ENCODE results near the gene ABLIM3. TPM values are rescaled to one million over a fixed set of nuclear protein-coding genes. Genes with fewer than 3 reads are reported as not detected.
"Not testable (repeated sequence)": the region's sequence is repeated elsewhere in the genome, so short reads cannot be mapped to it uniquely, and the experiment has no call there.

The ABLIM3 gene
- total and polyA plus RNA-seq, 10 of the 15 experiments (the other 5 are each of a cell fraction or from before 2014, with no cell fraction given), result 0.03 TPM; not detected in 9

DNA sequence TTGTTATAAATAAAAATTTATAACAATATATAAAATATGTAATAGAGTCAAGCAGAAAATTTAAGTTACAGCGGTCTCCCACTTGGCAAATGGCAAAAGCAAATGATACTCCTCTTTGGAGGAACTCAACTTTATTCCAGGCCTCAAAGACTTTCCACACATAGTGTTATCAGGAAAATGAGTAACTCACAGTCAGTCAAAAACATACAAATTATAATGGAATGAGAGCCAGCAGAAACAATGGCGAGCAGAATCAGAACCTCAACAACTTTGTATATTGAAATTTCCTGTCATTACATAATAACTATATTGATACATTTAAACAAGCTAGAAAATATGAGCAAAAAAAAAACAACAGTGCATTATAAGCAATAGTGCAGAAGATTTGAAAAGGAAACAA lies 45.2 kb downstream of the ABLIM3 start (continued):
- TF ChIP-seq, protein P1, sequence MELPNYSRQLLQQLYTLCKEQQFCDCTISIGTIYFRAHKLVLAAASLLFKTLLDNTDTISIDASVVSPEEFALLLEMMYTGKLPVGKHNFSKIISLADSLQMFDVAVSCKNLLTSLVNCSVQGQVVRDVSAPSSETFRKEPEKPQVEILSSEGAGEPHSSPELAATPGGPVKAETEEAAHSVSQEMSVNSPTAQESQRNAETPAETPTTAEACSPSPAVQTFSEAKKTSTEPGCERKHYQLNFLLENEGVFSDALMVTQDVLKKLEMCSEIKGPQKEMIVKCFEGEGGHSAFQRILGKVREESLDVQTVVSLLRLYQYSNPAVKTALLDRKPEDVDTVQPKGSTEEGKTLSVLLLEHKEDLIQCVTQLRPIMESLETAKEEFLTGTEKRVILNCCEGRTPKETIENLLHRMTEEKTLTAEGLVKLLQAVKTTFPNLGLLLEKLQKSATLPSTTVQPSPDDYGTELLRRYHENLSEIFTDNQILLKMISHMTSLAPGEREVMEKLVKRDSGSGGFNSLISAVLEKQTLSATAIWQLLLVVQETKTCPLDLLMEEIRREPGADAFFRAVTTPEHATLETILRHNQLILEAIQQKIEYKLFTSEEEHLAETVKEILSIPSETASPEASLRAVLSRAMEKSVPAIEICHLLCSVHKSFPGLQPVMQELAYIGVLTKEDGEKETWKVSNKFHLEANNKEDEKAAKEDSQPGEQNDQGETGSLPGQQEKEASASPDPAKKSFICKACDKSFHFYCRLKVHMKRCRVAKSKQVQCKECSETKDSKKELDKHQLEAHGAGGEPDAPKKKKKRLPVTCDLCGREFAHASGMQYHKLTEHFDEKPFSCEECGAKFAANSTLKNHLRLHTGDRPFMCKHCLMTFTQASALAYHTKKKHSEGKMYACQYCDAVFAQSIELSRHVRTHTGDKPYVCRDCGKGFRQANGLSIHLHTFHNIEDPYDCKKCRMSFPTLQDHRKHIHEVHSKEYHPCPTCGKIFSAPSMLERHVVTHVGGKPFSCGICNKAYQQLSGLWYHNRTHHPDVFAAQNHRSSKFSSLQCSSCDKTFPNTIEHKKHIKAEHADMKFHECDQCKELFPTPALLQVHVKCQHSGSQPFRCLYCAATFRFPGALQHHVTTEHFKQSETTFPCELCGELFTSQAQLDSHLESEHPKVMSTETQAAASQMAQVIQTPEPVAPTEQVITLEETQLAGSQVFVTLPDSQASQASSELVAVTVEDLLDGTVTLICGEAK (IDR thresholded peaks at IDR 0.05; ENCODE audit: borderline replicate concordance), result no peak
- TF ChIP-seq BRCA1 (IDR thresholded peaks at IDR 0.05; ENCODE audit: low read depth, low read length), result no peak
- TF ChIP-seq JUND (IDR thresholded peaks at IDR 0.05; ENCODE audit: low read depth, low read length), result no peak
- no peak for TF ChIP-seq MTA3 (IDR thresholded peaks at IDR 0.05; ENCODE audit: borderline replicate concordance, low read length)
- TF ChIP-seq SMARCA5 (IDR thresholded peaks at IDR 0.05), result no peak
- TF ChIP-seq EP300 (IDR thresholded peaks at IDR 0.05; ENCODE audit: borderline replicate concordance in 1 of 2, control insufficient read depth in 1 of 2, low read depth in 2 of 2, low read length in 2 of 2), result no peak
- no peak for TF ChIP-seq SIN3A (IDR thresholded peaks at IDR 0.05; ENCODE audit: low read depth, low read length)

DNA sequence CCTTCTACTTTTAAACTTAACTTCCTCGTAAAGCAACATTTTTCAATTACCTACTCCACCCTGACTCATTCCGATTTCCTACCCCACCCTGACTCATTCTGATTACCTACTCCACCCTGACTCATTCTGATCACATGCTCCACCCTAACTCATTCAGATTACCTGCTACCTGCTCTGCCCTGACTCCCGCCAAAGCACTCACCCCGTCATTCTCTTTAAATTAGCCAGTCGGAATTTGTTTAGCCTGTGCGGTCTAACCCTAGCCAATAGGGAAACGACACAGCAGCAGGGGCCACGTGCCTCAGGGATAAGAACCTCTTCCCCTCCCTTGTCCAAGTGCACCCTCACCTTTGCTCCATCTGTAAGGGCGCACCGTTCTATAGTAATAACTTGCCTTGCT lies 46.3 kb downstream of the ABLIM3 start:
- H3K27me3 ChIP-seq (replicated peaks in 1 of 2; ENCODE audit: control insufficient read depth in 2 of 2, insufficient read depth in 2 of 2, low read length in 1 of 2); H3K27ac ChIP-seq (ENCODE audit: control insufficient read depth, insufficient read depth); H4K20me1 ChIP-seq (ENCODE audit: control insufficient read depth, insufficient read depth); in situ Hi-C loops (cut with MboI); H2AFZ ChIP-seq (ENCODE audit: control insufficient read depth, low read depth, low read length); POLR2A ChIA-PET; ATAC-seq; H3K36me3 ChIP-seq (ENCODE audit: control insufficient read depth in 2 of 2, insufficient read depth in 2 of 2, low read length in 1 of 2); H3K4me2 ChIP-seq (ENCODE audit: control insufficient read depth, insufficient read depth); CTCF ChIA-PET; H3K9me3 ChIP-seq (replicated peaks; ENCODE audit: control insufficient read depth, insufficient read depth, low read length); H3K9ac ChIP-seq (ENCODE audit: control insufficient read depth, insufficient read depth, low read length); BruUV-seq (replicated peaks); H3K79me2 ChIP-seq (ENCODE audit: control insufficient read depth, insufficient read depth, low read length); DNase-seq (ENCODE audit: low read depth, low spot score); H3K4me3 ChIP-seq; FAIRE-seq; RAD21 ChIA-PET (ENCODE audit: unreplicated experiment); SMC1A ChIA-PET (ENCODE audit: uncharacterized antibody, unreplicated experiment); intact Hi-C loops (cut with micrococcal nuclease; ENCODE audit: unreplicated experiment); H3K4me1 ChIP-seq (ENCODE audit: control insufficient read depth, insufficient read depth, low read length): not testable (repeated sequence)
- 37% methylated on average over 10 of the region's 10 CpGs for WGBS (ENCODE audit: insufficient coverage, insufficient replicate concordance, low lambda C conversion rate, missing lambda C conversion rate)
